ENCODE measurements around the gene PFKM.

The PFKM gene

DNA sequence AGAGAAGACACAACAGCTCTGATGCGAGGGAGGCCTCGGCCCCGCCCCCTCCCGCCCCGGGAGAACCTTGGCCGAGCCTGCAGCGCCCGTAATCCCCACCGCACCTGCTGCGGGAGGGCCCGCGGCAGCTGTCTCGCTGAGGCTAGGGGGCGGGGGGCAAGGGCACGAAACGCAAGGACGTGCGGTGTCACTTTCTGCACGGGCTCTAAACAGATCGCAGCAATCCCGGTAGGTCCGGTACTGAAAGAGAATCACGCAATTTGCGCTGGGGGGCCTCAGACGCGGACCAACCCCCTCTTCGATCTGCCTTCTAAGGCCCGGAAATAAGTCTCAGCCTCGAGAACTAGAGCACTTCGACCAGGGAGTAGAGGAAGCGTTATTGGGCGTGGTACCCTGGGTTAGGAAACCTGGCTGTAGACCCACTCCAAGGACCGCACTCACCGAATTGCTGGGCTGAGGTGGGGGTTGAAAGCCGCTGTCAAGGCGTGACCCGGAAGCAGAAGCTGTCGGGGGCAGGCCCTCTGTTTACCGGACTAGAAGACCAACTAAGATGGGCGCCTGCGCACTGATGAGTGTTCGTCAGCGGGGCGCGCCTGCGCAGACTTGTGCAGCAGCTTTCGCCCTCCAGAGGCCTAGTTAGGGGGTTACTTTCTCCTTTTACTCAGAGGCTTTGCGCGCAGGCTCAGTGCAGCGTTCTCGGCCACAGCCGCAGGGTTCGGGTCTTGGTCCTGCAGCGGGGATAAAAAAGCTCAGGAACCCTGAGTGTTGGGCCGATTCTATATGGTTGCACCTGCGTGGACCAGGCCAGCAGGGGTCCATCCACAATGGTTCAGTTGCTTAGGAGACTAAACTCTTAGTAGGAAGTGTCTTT, 38.1 kb downstream of the PFKM start, which contains the start of gene ASB8:
Gene ASB8 (minus strand): TSS at position 498 of the 871 bp plus-strand sequence. CDS start 4,019 bp downstream, outside the sequence.
- DNase-seq (ENCODE audit: low spot score): peak; percentile 86

DNA sequence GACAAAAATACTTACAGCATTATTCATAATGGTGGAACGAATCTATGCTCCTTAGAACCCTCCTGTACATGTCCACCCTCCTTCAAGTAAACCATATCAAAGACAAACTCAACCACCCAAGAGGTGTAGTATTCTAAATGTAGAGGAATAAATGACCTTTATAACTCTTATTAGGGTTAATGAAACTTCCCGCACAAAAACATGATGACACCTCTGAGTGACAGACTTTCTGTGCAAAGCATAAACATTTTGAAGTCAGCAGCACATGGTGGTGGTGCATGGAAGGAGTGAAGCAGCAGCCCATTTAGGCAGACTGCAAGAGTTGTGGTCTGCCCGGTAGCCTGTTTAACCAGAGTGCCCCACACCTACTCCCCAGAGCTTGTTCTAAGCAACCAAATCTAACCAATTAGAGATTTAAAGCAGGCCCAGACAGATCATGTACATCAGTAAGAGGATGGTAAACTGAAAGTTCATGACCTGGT, 38.8 kb downstream of the PFKM start:
- no peak for DNase-seq (ENCODE audit: low spot score)

DNA sequence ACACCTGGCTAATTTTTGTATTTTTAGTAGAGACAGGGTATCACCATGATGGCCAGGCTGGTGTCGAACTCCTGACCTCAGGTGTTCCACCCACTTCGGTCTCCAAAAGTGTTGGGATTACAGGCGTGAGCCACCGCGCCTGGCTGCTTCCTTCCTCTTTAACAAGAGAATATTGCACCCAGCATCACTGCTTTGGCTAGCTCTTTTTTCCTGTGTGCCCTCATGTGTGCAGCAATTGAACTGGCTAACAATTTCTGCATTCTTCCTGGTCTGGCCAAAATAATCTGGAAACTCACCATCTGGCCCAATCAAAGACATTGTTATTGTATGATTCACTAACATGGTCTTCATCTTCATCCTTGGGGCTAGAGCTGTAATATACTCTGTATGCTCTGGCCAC, 40.9 kb downstream of the PFKM start:
- DNase-seq (ENCODE audit: low spot score): no peak

DNA sequence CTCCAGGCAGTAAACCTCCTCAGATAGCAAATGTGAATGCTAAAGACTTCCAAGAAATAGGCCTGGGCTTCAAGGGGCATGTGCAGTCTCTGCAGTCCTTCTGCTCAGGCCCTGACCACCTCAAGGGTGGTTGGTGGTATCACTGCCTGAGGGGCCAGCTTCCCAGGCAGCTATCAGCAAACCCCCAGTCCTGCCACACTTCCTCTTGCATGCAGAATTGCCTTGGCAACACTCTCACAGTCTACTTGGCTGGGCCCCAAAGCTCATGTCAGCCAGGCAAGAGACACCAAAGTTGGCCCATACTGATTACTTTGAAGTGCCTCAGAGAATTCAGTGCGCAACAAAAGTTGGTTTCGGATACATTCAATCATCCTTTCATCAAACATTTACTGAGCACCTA, 41.6 kb downstream of the PFKM start:
- DNase-seq (ENCODE audit: low spot score): no peak

DNA sequence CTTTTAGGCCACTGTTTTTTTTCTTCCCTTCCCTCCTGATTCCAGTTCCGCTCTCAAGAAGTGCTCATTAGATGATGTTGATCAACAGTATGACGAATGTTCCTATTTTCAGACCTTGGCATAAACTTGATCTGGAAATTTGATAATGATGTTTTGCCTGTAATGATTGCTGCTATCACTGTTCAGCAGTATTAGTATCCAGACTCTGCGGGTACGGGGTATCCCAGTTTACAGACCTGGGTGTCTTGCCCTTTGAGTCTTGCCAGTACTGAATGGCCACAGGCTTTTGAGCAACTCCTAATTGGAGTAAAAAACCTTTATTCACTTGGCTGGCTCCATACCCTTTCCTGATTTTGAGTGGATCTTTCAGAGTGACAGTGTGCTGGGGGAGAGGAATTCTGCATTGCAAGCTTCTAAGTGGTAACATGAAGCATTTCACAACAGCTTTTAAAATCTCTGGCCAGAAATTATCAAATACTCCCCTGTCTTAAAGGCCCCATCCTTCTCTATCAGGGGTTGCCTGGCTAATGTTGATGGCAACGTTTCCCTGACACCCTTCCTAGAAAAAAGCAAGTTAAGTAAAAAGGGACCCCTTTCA, 44.1 kb downstream of the PFKM start:
- no peak for DNase-seq (ENCODE audit: low spot score)

DNA sequence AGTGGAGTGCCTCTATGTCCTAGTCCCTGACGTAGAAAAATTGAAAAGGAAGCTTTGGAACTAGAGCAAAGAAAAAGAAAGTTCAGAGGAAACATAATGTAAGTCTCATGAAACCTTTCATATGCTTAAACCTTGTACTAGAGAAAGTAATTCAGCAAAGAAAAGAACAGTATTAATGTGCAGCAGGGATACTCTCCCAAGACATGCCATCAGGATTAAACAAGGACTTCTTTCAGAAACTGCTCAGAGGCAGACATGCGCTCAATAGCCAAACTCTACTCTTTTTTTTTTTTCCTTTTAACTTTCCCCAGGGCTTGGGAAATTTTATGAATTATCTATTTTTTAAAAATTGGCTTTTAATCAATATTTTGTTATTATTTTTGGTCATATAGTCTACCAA, 45.3 kb downstream of the PFKM start:
- DNase-seq (ENCODE audit: low spot score): no peak

DNA sequence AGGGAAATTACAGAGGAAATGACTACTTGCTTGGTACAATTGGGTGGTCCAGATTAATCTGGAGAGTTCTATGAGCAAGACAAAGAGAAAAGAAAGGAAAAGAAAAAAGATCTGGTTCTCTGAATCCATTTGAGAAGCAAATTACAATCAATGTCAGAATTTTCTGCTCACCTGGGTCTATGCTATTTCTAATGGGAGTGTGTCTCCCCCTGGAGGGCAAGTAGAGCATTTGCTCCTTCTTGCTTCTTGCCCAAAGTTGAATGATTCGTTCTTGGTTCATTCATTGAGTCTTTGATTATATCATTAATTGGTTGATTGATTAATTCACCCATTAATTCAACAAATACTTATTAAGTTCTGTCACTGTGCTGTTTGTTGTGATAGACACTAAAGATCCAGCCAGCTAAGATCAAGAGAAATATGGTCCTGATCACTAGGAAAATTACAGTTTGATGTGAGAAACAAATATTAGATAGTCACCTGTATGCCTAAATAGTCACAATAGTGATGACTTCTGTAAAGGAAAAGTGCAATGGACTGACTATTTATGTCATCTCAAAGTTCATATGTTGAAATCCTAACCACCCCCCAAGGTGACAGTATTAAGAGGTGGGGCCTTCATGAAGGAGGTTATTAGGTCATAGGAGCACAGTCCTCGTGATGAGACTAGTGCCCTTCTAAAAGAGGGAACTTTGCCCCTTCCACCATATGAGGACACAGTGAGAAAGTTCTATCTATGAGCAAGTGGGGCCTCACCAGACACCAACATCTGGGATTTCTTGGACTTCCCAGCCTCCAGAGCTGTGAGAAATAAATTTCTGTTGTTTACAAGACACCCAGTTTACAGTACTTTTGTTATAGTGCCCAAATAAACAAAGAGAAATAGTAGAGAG, 46.2 kb downstream of the PFKM start:
- DNase-seq (ENCODE audit: low spot score): peak; percentile 50

DNA sequence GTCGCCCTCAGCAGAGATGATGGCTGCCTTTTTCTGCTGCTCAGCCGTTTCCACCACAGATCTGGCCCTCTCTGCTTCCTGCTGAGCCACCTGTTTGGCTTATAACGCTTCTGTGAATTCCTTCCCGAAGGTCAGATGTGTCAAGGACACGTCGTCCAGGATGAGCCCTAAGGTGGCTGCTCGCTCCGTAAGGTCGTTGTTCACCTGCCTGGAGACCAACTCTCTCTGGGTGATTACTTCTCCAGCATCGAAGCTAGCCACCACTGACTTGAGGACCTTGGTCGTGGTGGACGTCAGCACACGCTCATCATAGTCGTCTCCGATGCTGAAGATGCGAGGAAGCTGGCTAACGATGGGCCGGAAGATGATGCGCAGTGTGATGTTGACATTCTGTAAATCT, 49.8 kb downstream of the PFKM start:
- no peak for DNase-seq (ENCODE audit: low spot score)

DNA sequence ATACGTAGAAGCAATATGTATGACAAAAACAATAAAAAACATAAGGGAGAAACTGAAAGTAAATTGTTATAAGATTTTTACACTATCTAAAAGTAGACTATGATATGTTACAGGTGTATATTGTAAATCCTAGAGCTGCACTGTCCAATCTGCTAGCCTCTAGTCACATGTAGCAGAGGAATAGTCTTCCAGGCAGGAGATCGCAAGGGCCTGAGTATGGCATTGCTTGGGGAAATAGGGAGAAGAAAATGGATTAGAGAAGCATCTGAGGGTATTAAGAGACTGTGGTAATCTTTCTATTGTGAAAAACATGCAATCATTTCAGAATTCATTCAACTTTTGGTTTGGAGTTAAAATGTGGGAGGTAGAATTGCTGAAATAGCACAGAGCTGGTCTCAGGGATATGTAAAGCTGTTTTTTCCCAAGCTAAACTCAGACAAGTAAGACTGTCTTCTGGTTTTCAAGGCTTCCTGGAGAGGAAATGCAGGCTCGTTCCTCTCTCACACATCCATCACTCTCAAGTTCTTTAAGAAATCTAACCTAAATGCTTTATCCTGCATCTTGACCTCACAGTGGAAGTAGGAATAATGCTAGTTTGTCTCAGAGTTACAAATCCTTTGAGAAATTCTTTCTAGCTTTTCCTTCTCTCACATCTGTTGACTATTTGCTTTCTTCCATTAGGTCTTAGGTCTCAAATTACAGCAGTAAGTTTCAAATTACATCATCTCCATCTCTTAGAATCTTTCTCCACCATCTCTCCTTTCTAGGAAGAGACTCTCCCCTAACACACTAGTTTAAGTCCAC, 56.7 kb downstream of the PFKM start:
- DNase-seq (ENCODE audit: low spot score): no peak

DNA sequence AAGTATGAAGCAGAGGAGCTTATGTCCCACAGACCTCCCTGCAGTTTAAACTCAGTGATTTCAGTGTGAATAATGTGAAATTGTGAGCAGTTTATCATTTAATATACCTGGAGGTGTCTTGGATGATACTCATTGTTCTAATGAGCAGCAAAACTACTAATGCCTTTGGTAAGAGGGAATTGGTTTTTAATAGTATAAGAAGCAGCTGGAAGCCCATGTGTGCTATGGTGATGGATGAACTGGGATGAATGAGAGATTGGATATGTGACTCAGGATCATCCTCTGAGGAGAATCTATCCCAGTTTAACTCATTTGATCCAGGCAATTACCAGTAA, 57.2 kb downstream of the PFKM start:
- no peak for DNase-seq (ENCODE audit: low spot score)

DNA sequence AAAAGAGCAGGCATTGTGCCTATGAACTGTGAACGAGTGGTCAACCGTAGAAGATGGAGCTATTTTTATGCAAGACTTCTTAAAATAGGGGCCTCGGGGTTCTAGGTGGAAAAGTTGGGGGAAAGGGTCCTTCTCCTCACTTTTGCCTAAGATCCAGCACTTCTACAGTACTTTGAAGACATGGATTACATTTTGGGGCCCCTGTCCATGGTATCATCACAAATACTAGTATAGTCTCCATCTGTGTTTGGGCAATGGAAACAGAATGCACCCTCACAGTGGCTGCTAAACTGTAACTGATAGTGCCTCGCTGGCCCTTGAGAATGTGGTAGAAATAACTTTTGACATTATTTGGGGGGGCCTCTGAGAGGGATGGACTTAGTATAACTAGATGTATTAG, 58.8 kb downstream of the PFKM start:
- no peak for DNase-seq (ENCODE audit: low spot score)

DNA sequence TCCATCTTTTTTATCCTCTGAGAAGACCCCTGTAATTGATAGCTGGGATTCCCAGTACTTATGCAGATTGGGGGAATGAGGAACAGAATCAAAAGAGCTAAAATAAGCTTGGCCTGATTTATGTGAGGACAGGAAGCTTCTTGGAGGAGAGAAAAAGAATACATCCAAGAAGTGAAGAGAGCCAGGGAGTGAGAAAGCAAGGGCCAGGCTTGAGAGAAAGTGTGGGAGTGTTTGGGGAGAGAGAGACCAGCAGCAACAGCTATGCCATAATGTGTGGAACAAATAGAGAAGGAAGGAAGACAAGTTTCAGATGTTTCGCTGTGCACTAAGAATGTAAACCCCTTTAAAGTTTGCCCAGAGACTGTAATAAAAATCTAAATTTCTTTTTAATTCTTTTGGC, 60.3 kb downstream of the PFKM start:
- no peak for DNase-seq (ENCODE audit: low spot score)

DNA sequence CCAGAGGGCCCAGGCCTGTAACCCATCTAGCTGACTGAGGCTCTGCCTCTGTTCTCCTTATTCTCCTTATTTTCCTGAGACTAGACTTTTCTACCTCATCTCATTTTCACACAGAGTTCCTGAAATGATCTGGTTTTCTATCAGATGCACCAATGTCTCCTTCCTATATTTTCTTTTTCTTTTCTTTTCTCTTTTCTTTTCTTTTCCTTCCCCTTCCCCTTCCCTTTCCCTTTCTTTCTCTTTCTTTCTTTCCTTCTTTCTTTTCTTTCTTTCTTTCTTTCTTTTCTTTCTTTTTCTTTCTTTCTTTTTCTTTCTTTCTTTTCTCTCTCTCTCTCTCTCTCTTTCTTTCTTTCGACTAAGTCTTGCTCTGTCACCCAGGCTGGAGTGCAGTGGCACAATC, 61.3 kb downstream of the PFKM start:
- DNase-seq (ENCODE audit: low spot score): no peak

DNA sequence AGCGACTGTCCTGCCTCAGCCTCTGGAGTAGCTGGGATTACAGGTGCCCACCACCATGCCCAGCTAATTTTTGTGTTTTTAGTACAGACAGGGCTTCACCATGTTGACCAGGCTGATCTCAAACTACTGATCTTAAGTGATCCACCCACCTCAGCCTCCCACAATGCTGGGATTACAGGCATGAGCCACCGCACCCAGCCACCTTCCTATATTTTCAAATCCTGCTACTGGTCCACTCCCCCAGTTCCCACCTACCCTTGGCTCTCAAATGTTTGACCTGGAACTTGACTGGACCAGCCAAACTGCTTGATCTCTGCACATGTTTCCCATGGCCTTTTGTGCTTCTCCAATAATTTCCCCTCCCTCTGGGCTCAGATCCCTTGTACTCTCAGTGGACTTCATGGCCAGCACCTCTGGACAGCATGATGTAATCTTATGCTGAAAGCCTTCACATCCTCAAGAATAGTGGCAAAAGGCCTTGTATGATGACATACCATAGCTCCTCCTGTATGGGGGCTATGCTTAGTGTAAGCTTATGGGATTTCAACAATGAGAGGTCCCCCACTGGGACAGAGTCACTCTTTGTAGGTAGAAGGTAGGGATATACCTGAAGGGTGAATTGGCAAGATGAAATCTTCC, 61.8 kb downstream of the PFKM start:
- no peak for DNase-seq (ENCODE audit: low spot score)

DNA sequence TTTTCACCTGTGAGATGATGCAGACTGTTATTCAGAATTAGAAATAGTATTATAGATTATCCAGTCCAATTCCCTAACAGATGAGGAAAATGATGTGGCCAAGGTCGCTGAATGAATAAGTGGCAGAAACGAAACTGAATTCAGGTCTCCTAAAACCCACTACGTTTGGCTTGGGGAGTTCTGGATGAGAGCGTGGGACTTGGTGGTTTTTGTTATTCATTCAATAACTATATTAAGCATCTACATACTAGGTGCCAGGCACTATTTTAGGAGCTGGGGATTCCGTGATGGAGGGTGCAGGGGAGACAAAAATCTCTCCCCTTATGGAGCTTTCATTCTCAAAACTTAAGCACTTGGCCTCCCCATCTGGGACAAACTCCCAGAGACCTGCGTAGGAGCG, 63.5 kb downstream of the PFKM start:
- DNase-seq (ENCODE audit: low spot score): no peak

DNA sequence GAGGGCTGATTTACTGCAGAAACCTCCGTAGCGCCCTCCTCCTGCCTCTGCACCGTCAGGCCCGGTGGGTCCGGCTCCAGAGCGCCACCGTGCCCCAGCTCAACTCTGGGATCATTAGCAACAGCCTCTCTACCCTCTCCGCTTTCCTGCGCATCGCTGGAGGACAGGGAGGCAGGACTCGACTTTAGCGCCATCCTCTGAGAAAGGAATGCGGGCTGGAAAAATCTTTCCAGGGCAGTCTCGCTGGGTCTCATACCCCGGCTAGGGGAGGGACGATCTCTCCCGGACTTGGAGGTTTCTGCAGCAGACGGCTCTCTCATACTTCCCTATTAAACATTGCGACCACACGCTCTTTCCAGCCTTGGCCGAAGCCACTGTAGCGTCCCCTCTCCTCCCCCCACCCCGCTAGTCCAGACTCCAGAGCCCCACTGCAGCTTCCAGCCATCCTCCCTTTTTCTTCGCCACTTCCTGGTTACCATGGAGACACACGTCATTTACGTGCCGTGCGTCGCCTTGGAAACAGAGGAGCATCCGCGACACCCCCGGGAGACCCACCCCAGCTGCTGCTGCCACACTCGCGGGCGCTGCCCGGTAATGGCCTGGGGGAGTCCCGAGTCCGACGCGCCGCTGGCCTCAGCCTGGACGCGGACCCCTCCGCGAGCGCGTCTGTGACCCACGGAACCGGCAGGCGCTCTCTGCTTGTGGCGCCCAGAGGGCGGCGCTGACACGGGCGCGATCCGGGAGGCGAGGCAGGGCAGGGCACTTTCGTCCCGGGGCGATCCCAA, 64.1 kb downstream of the PFKM start, which contains the start of gene CCDC184:
Gene CCDC184 (plus strand): TSS at position 554 of the 785 bp plus-strand sequence. CDS start 479 bp downstream, outside the sequence.
- DNase-seq (ENCODE audit: low spot score): peak; percentile 49

DNA sequence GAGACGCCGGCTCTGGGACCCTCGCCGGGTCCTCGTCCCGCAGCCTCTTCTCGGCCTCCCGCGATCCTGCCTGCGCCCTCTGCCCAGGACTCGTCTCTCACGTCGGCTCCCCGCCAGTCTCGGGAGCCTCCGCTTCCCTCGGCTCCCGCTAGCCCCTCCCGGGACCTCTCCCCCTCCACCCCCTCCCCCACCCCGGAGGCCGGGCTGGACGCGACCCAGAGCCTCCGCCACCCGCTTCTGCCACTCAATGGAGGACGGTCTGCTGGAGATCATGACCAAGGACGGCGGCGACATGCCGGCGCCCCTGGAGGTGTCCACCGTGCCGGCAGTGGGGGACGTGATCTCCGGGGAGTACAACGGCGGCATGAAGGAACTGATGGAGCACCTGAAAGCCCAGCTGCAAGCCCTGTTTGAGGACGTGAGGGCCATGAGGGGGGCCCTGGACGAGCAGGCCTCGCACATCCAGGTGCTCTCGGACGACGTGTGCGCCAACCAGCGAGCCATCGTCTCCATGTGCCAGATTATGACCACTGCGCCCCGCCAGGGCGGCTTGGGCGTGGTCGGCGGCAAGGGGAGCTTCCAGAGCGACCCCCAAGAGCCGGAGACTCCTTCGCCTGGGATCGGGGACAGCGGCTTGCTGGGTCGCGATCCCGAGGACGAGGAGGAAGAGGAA, 64.8 kb downstream of the PFKM start:
- DNase-seq (ENCODE audit: low spot score): no peak

DNA sequence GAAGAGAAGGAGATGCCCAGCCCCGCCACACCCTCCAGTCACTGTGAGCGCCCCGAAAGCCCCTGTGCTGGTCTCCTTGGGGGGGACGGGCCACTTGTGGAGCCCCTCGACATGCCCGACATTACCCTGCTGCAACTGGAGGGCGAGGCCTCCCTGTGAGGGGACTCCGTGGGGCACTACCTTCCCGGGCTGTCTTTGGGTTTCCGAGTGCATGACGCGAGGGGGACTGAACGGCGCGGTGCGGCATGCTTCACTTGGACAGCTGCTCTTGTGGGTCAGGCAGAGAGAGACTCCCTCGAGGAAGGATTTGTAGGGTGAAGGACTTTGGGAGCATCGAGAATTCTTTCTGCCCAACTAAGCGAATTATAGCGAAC, 65.4 kb downstream of the PFKM start:
- no peak for DNase-seq (ENCODE audit: low spot score)

DNA sequence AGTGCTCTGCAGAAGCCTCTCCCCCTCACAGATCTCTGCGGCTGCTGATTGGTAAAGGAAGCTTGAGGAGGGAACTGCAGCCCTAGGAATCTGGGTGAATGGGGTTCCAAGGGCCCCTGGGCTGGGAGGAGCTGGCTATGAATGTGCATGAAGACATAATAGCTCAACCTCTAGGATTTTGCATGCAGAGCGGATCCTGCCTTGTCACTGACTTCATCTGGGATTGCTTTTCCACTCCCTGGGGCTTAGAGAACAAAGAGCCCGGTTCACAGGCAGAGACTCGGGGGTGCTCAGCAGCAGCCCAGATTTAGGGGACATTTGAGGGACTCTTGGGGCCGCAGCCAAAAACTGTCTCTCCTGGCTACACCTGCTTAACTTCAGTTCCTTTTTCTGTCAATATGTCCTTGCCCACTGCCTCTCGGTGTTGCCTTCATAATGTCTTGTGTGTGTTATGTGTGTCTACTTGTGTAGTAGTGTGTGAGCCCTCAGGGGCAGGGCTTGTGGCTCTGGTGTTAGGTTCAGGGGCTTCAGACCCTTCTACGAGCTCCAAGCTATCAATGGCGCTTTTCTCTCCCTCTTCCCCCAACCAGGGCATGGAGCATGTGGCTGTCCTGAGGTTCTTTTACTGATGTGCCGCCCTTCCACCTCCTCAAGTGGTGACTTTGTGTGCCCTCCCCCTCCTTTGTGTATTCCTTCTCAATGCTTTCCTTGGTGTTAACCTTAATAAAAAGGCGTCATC, 66.2 kb downstream of the PFKM start:
- no peak for DNase-seq (ENCODE audit: low spot score)
